HCT116 (cell line): ENCODE measurements around the gene RABL6. TPM values are rescaled to one million over a fixed set of nuclear protein-coding genes. Genes with fewer than 3 reads are reported as not detected.

ENCODE experiments used
- ATAC-seq: fragments of 200-7000 bp; cut with Tn5 transposase; 2 replicates; pipeline ENCODE4 v1.9.1; 2020; ENCODE audit warnings: mild to moderate bottlenecking, moderate library complexity
- BruUV-seq: library from RNA; stranded (reverse); fragments of 400-500 nt; replicated peaks from 2 replicates; lab custom pipeline; 2021; lab: Mats Ljungman, UMichigan
- CTCF ChIA-PET: fragments of 300-600 bp; sonication (Branson Sonifier 250); formaldehyde crosslinking; loops from one replicate; lab custom pipeline; 2021; ENCODE audit warnings: antibody characterized with exemption; lab: Charles Lee
- POLR2A ChIA-PET: fragments of 300-600, 350-600 bp; sonication (Branson Sonifier 250); formaldehyde crosslinking; loops from one replicate; lab custom pipeline; 2021; ENCODE audit warnings: antibody characterized with exemption; lab: Charles Lee
- RAD21 ChIA-PET, 2 experiments: fragments of 300-600 bp; sonication (Branson Sonifier 250); formaldehyde crosslinking; loops; one replicate each; lab custom pipeline; 2023; ENCODE audit warnings: low total read pairs in 2 of 2; ENCODE audit not compliant: uncharacterized antibody in 2 of 2, unreplicated experiment in 2 of 2, low non-redundant PET in 1 of 2; lab: Charles Lee
- DNase-seq: peaks from one replicate; pipeline ENCODE4 v3.0.0-alpha.2; 2010; ENCODE audit warnings: low read depth, low spot score
- H2AFZ ChIP-seq: fragments of 200-600 bp; shearing (Covaris generic), sonication (generic); 2 replicates; pipeline ENCODE4 v1.6.1; 2017; ENCODE audit warnings: low read depth, mixed run types, mixed read lengths, antibody characterized with exemption, low read length; ENCODE audit not compliant: poor library complexity, severe bottlenecking
- H3K27ac ChIP-seq: 2 replicates; pipeline ENCODE4 v1.5.1; 2012; ENCODE audit warnings: low read depth, low read length
- H3K27me3 ChIP-seq: fragments of 200-600 bp; sonication (generic); 2 replicates; pipeline ENCODE4 v1.6.1; 2016; ENCODE audit warnings: mixed run types, low read length, mixed read lengths; ENCODE audit not compliant: insufficient read depth
- H3K36me3 ChIP-seq, 2 experiments: fragments of 200-500 bp in 1 of 2; fragments of 200-600 bp in 1 of 2; sonication (Bioruptor generic) in 1 of 2; sonication (generic) in 1 of 2; 2 replicates each; pipeline versions ENCODE4 v1.5.1 to v1.6.1; 2014 to 2016; ENCODE audit warnings: low read length in 2 of 2, inconsistent platforms in 1 of 2, mixed read lengths in 1 of 2, mixed run types in 1 of 2; ENCODE audit not compliant: insufficient read depth in 2 of 2, control insufficient read depth in 1 of 2
- H3K4me1 ChIP-seq, 2 experiments: fragments of 200-600 bp in 1 of 2; sonication (generic) in 1 of 2; 2 replicates each; pipeline versions ENCODE4 v1.5.1 to v1.6.1; 2012 to 2017; ENCODE audit warnings: low read length in 2 of 2, inconsistent platforms in 1 of 2, mild to moderate bottlenecking in 1 of 2, mixed read lengths in 1 of 2, mixed run types in 1 of 2, moderate library complexity in 1 of 2; ENCODE audit not compliant: insufficient read depth in 2 of 2, control insufficient read depth in 1 of 2
- H3K4me2 ChIP-seq: fragments of 200-600 bp; sonication (generic); 2 replicates; pipeline ENCODE4 v1.6.1; 2017; ENCODE audit warnings: mixed run types, low read length, mixed read lengths
- H3K4me3 ChIP-seq, 2 experiments: fragments of 200-600 bp in 1 of 2; sonication (generic) in 1 of 2; replicated peaks in 1 of 2; 2 replicates each; pipeline ENCODE4 v1.5.1; 2011 to 2016; ENCODE audit warnings: low read length in 2 of 2, control low read depth in 1 of 2, low read depth in 1 of 2, mild to moderate bottlenecking in 1 of 2, mixed read lengths in 1 of 2, mixed run types in 1 of 2
- H3K79me2 ChIP-seq: fragments of 200-600 bp; sonication (generic); 2 replicates; pipeline ENCODE4 v1.6.1; 2017; ENCODE audit warnings: mild to moderate bottlenecking, mixed run types, low read length, moderate library complexity, mixed read lengths; ENCODE audit not compliant: insufficient read depth
- H3K9ac ChIP-seq: fragments of 200-600 bp; sonication (generic); 2 replicates; pipeline ENCODE4 v1.6.1; 2016; ENCODE audit warnings: low read length, mixed read lengths
- H3K9me2 ChIP-seq: fragments of 200-600 bp; sonication (generic), shearing (Covaris generic); 2 replicates; pipeline ENCODE4 v1.6.1; 2017; ENCODE audit warnings: mixed run types, mild to moderate bottlenecking, moderate library complexity; ENCODE audit not compliant: insufficient read depth
- H3K9me3 ChIP-seq, 2 experiments: fragments of 200-500 bp in 1 of 2; fragments of 200-600 bp in 1 of 2; sonication (Bioruptor generic) in 1 of 2; sonication (generic) in 1 of 2; 2 replicates each; pipeline ENCODE4 v1.6.1; 2014 to 2017; ENCODE audit warnings: low read length in 2 of 2, mixed read lengths in 2 of 2, inconsistent platforms in 1 of 2, low read depth in 1 of 2, mild to moderate bottlenecking in 1 of 2, mixed run types in 1 of 2, moderate library complexity in 1 of 2; ENCODE audit not compliant: control insufficient read depth in 1 of 2, insufficient read depth in 1 of 2
- H4K20me1 ChIP-seq: fragments of 200-600 bp; sonication (generic), shearing (Covaris generic); 2 replicates; pipeline ENCODE4 v1.6.1; 2017; ENCODE audit warnings: mixed run types, mild to moderate bottlenecking, moderate library complexity; ENCODE audit not compliant: insufficient read depth
- EGR1 ChIP-seq: IDR thresholded peaks from 2 replicates; pipeline ENCODE4 v1.6.1; 2012; ENCODE audit warnings: low read depth
- ELF1 ChIP-seq: IDR thresholded peaks from 2 replicates; pipeline ENCODE4 v1.6.1; 2012; ENCODE audit warnings: low read depth, borderline replicate concordance
- EZH2 ChIP-seq: fragments of 200-600 bp; sonication (generic); IDR thresholded peaks from 2 replicates; pipeline ENCODE4 v1.6.1; 2017; ENCODE audit warnings: antibody characterized with exemption, mixed run types
- EZH2phosphoT487 ChIP-seq: fragments of 200-600 bp; IDR thresholded peaks from 2 replicates; pipeline ENCODE4 v1.6.1; 2018; ENCODE audit warnings: antibody characterized with exemption, borderline replicate concordance
- FOSL1 ChIP-seq: IDR thresholded peaks from 2 replicates; pipeline ENCODE4 v1.6.1; 2012; ENCODE audit warnings: low read depth
- JUND ChIP-seq: IDR thresholded peaks from 2 replicates; pipeline ENCODE4 v1.6.1; 2012
- POLR2A ChIP-seq: IDR thresholded peaks from 2 replicates; pipeline ENCODE4 v1.7.0; 2011; ENCODE audit warnings: borderline replicate concordance; ENCODE audit not compliant: insufficient read depth, insufficient read length; ENCODE audit errors: extremely low read depth
- POLR2AphosphoS5 ChIP-seq: IDR thresholded peaks from 2 replicates; pipeline ENCODE4 v1.6.1; 2011; ENCODE audit warnings: mild to moderate bottlenecking, low read depth, low read length, moderate library complexity
- SIN3A ChIP-seq: IDR thresholded peaks from 2 replicates; pipeline ENCODE4 v1.6.1; 2012; ENCODE audit warnings: low read depth
- SRF ChIP-seq: IDR thresholded peaks from 2 replicates; pipeline ENCODE4 v1.6.1; 2012; ENCODE audit warnings: low read depth
- TCF7L2 ChIP-seq: IDR thresholded peaks from 2 replicates; pipeline ENCODE4 v1.7.0; 2011; ENCODE audit warnings: borderline replicate concordance, inconsistent platforms; ENCODE audit not compliant: insufficient read depth, insufficient read length; ENCODE audit errors: extremely low read depth
- ZFX ChIP-seq: fragments of 450-650 bp; IDR thresholded peaks from 2 replicates; pipeline ENCODE4 v1.6.1; 2017
- intact Hi-C: fragments of 100-400 bp; cut with micrococcal nuclease; formaldehyde crosslinking; loops from 2 replicates; pipeline ENCODE4 v1.10.0; 2022
- total RNA-seq: library from RNA; stranded (reverse); gene quantifications from one replicate; pipeline ENCODE4 v1.2.1, GENCODE V29; 2021; ENCODE audit not compliant: unreplicated experiment
- TF ChIP-seq, protein P1 (sequence below): IDR thresholded peaks from 2 replicates; pipeline ENCODE4 v1.6.1; 2012
- TF ChIP-seq, protein P2 (sequence below), 3 experiments: fragments of 200-600 bp in 1 of 3; sonication (generic) in 1 of 3; IDR thresholded peaks in 2 of 3; conservative IDR thresholded peaks in 1 of 3; 2 replicates each; pipeline ENCODE4 v1.5.1; 2012 to 2017; ENCODE audit warnings: low read depth in 2 of 3, low read length in 2 of 3, antibody characterized with exemption in 1 of 3, borderline replicate concordance in 1 of 3, control low read depth in 1 of 3, mild to moderate bottlenecking in 1 of 3, mixed read lengths in 1 of 3, mixed run types in 1 of 3, moderate library complexity in 1 of 3; ENCODE audit not compliant: insufficient read depth in 1 of 3
- TF ChIP-seq, protein P3 (sequence below): IDR thresholded peaks from 2 replicates; pipeline ENCODE4 v1.6.1; 2011; ENCODE audit warnings: mild to moderate bottlenecking, low read length, moderate library complexity; ENCODE audit not compliant: insufficient replicate concordance; ENCODE audit errors: extremely low read depth

RABL6 gene
- total RNA-seq, 1 experiment from 2014 or later: 98.6 TPM

DNA sequence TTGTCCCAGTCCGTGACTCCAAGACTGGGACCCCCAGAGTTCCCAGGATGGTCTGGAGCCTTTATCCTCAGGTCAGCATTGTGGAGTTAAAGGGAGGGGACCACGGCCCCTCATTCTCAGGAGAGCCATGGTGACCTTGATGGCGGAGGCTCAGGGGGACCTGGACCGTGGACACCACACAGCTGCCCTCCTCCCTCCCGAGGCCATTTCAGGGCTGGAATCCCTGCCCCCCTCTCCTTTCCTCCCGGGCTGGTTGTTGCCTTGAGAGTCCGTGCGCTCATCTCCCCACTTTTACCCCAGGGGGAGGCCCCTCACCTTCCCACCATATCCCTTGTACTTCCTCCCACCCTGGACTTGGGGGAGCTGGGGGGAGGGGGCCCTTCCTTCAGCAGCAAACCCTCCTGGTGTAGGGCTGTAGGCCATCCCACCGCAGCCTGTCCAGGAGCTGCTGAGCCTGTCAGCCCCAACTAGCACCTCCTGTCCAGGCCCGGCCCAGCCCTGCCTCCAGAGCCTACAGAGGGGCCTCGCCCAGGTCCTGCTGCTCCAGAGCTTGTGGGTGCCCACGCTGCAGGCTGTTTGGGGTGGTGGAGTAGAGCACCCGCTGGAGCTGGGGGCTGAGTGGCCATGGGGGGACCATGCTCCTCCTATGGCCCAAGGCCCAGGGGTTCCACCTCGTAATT is 20.2 kb downstream of the RABL6 start:
- H3K9ac ChIP-seq: no peak overlapping the region
- H3K36me3 ChIP-seq: peaks cover 11 to 13% of the 10 kb centered on the region in 2 experiments
- POLR2A ChIA-PET: no interaction called here
- no peak overlapping the region for H3K27ac ChIP-seq
- no peaks in the 10 kb centered on the region for H3K27me3 ChIP-seq
- RAD21 ChIA-PET: no interaction called here
- no peak overlapping the region for H3K4me3 ChIP-seq
- DNase-seq (no peak), ATAC-seq (no peak)
- H3K4me2 ChIP-seq: no peak overlapping the region
- H3K4me1 ChIP-seq: no peaks in the 10 kb centered on the region
- H3K9me3 ChIP-seq: no peaks in the 10 kb centered on the region
- CTCF ChIA-PET: interaction anchor here (1.1 kb wide), 1 partner anchor 16 kb away, joined by 4 read pairs; no protein-coding TSS in a partner anchor
- no TSS peak for BruUV-seq
- TF ChIP-seq ELF1 (no peak), SIN3A (no peak), EZH2 (no peak), SRF (no peak)
- H3K79me2 ChIP-seq: no peaks in the 10 kb centered on the region
- no peaks in the 10 kb centered on the region for H4K20me1 ChIP-seq
- no peak overlapping the region for H2AFZ ChIP-seq
- intact Hi-C loops: no loop called here
- H3K9me2 ChIP-seq: no peaks in the 10 kb centered on the region

DNA sequence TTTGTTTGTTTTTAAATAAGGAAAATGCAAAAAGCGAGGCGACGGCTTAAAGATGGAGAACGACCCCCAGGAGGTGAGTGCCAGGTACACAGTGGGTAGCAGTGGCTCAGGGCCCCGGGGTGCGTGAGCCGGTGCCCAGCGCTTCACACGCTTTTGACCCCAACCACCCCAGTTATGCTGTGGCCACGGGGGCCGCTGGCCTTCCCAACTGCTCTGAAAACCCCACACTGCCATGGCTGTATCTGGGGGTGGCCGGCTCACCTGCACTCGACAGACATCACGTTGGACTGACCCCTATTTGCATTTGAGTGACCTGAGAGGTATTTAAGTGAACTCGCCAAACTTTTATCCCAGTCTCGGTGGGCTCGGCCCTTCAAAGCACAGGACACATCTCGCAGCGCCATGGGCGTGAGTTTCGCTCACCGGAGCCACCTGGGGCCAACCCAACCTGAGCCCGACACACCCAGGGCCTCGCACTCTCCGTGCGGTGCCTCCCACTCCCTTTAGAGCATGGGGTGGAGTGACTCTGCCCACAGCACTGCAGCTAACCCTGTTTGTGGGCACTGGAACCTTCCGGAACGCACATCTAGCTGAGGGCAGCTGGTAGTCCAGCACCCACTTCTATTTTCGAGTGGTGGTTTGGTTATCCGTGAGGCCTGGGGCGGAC is 20.9 kb downstream of the RABL6 start:
- Histone ChIP-seq H3K79me2 (no peaks in the 10 kb centered on the region), H3K9me3 (no peaks in the 10 kb centered on the region), H3K4me2 (no peak overlapping the region), H3K4me1 (no peaks in the 10 kb centered on the region), H3K4me3 (no peak overlapping the region), H3K9me2 (no peaks in the 10 kb centered on the region), H2AFZ (no peak overlapping the region), H3K9ac (no peak overlapping the region), H3K36me3 (peaks cover 11 to 13% of the 10 kb centered on the region in 2 experiments), H4K20me1 (no peaks in the 10 kb centered on the region), H3K27ac (no peak overlapping the region), H3K27me3 (no peaks in the 10 kb centered on the region)
- DNase-seq (no peak), ATAC-seq (no peak)
- CTCF ChIA-PET: interaction anchor here (1.1 kb wide), 1 partner anchor 15 kb away, joined by 4 read pairs; no protein-coding TSS in a partner anchor
- RAD21 ChIA-PET: no interaction called here
- POLR2A ChIA-PET: no interaction called here
- intact Hi-C loops: no loop called here
- BruUV-seq: no TSS peak
- TF ChIP-seq, protein P1, sequence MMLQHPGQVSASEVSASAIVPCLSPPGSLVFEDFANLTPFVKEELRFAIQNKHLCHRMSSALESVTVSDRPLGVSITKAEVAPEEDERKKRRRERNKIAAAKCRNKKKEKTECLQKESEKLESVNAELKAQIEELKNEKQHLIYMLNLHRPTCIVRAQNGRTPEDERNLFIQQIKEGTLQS: no peak
- TF ChIP-seq EGR1: no peak
- TF ChIP-seq POLR2A: no peak
- TF ChIP-seq, protein P2, sequence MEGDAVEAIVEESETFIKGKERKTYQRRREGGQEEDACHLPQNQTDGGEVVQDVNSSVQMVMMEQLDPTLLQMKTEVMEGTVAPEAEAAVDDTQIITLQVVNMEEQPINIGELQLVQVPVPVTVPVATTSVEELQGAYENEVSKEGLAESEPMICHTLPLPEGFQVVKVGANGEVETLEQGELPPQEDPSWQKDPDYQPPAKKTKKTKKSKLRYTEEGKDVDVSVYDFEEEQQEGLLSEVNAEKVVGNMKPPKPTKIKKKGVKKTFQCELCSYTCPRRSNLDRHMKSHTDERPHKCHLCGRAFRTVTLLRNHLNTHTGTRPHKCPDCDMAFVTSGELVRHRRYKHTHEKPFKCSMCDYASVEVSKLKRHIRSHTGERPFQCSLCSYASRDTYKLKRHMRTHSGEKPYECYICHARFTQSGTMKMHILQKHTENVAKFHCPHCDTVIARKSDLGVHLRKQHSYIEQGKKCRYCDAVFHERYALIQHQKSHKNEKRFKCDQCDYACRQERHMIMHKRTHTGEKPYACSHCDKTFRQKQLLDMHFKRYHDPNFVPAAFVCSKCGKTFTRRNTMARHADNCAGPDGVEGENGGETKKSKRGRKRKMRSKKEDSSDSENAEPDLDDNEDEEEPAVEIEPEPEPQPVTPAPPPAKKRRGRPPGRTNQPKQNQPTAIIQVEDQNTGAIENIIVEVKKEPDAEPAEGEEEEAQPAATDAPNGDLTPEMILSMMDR (IDR thresholded peaks at IDR 0.05 in 2 of 3, conservative IDR thresholded peaks at IDR 0.05 in 1 of 3; ENCODE audit: borderline replicate concordance in 1 of 3, insufficient read depth in 1 of 3, low read depth in 2 of 3, low read length in 2 of 3): no peak
- no peak for TF ChIP-seq ZFX
- TF ChIP-seq, protein P3, sequence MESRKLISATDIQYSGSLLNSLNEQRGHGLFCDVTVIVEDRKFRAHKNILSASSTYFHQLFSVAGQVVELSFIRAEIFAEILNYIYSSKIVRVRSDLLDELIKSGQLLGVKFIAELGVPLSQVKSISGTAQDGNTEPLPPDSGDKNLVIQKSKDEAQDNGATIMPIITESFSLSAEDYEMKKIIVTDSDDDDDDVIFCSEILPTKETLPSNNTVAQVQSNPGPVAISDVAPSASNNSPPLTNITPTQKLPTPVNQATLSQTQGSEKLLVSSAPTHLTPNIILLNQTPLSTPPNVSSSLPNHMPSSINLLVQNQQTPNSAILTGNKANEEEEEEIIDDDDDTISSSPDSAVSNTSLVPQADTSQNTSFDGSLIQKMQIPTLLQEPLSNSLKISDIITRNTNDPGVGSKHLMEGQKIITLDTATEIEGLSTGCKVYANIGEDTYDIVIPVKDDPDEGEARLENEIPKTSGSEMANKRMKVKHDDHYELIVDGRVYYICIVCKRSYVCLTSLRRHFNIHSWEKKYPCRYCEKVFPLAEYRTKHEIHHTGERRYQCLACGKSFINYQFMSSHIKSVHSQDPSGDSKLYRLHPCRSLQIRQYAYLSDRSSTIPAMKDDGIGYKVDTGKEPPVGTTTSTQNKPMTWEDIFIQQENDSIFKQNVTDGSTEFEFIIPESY: no peak
- no peak for TF ChIP-seq FOSL1
- TF ChIP-seq POLR2AphosphoS5: no peak
- no peak for TF ChIP-seq EZH2phosphoT487
- no peak for TF ChIP-seq TCF7L2
- no peak for TF ChIP-seq JUND
